Left ventricle myocardium inferior (tissue), 1 donor: ENCODE results near the gene ADAMTS16. TPM values are rescaled to one million over a fixed set of nuclear protein-coding genes. Genes with fewer than 3 reads are reported as not detected.
"Not testable (repeated sequence)": the region's sequence is repeated elsewhere in the genome, so short reads cannot be mapped to it uniquely, and the experiment has no call there.

Source experiments
- DNase-seq: peaks from one replicate; pipeline ENCODE4 v3.0.0-alpha.2; 2020
- H3K27ac ChIP-seq: fragments of 200-600 bp; replicated peaks from 2 replicates; pipeline ENCODE4 v1.8.0; 2021
- H3K27me3 ChIP-seq: fragments of 200-600 bp; 2 replicates; pipeline ENCODE4 v1.8.0; 2021; ENCODE audit warnings: low read depth
- H3K36me3 ChIP-seq: fragments of 200-600 bp; 2 replicates; pipeline ENCODE4 v1.8.0; 2021
- H3K4me1 ChIP-seq: fragments of 200-600 bp; 2 replicates; pipeline ENCODE4 v1.8.0; 2021
- H3K4me3 ChIP-seq: fragments of 200-600 bp; 2 replicates; pipeline ENCODE4 v1.8.0; 2021; ENCODE audit warnings: mild to moderate bottlenecking, moderate library complexity
- H3K9me3 ChIP-seq: fragments of 200-600 bp; replicated peaks from 2 replicates; pipeline ENCODE4 v1.8.0; 2021
- intact Hi-C: fragments of 100-400 bp; cut with micrococcal nuclease; formaldehyde crosslinking; loops from one replicate; pipeline ENCODE4 v1.11.0; 2022
- total RNA-seq: library from RNA; stranded (reverse); fragmentation: NEBNext Ultra II Directional; extraction: Animal tissue kit (Norgen Biotek cat#: 25700); gene quantifications from one replicate; pipeline ENCODE4 v1.2.1, GENCODE V29; 2021
- TF ChIP-seq, protein P1 (sequence below): fragments of 200-600 bp; IDR thresholded peaks from 2 replicates; pipeline ENCODE4 v1.8.0; 2021; ENCODE audit warnings: antibody characterized with exemption, mild to moderate bottlenecking, borderline replicate concordance
- donor health status: DM: no; HTN: yes; CAD: no; lungs with severe emphysema.

The ADAMTS16 gene
- total RNA-seq, 1 donor from 2014 or later: not detected

GRCh38 chr5:5128766-5129165 is 11.4 kb upstream of the ADAMTS16 start:
- no peak for DNase-seq
- Histone ChIP-seq H3K27me3 (peaks cover 26% of the 10 kb centered on the region), H3K4me3 (no peak overlapping the region), H3K36me3 (no peaks in the 10 kb centered on the region), H3K27ac (no peak overlapping the region), H3K9me3 (no peaks in the 10 kb centered on the region), H3K4me1 (no peaks in the 10 kb centered on the region)
- intact Hi-C loops: no loop called here
- TF ChIP-seq, protein P1, sequence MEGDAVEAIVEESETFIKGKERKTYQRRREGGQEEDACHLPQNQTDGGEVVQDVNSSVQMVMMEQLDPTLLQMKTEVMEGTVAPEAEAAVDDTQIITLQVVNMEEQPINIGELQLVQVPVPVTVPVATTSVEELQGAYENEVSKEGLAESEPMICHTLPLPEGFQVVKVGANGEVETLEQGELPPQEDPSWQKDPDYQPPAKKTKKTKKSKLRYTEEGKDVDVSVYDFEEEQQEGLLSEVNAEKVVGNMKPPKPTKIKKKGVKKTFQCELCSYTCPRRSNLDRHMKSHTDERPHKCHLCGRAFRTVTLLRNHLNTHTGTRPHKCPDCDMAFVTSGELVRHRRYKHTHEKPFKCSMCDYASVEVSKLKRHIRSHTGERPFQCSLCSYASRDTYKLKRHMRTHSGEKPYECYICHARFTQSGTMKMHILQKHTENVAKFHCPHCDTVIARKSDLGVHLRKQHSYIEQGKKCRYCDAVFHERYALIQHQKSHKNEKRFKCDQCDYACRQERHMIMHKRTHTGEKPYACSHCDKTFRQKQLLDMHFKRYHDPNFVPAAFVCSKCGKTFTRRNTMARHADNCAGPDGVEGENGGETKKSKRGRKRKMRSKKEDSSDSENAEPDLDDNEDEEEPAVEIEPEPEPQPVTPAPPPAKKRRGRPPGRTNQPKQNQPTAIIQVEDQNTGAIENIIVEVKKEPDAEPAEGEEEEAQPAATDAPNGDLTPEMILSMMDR: no peak

DNA sequence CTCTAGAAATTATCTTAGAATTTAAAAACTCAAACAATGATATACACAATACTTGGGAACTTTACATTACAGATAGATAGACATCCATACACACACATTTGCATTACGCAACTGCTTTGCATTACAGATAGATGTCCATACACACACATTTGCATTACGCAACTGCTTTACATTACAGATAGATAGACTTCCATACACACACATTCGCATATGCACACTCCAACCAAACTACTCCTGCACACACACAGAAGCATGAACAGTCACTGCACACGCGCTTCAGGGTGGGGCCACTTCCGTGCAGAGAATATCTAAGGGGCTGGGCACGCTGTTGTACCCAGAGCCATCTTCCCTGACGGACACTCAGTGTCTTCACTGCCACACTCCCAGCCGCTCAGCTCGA is 7.9 kb upstream of the ADAMTS16 start:
- Histone ChIP-seq H3K4me3 (no peak overlapping the region), H3K36me3 (no peaks in the 10 kb centered on the region), H3K9me3 (no peaks in the 10 kb centered on the region), H3K27ac (no peak overlapping the region), H3K27me3 (peaks cover 12% of the 10 kb centered on the region), H3K4me1 (no peaks in the 10 kb centered on the region)
- no peak for DNase-seq
- TF ChIP-seq, protein P1: no peak
- intact Hi-C loops: no loop called here

DNA sequence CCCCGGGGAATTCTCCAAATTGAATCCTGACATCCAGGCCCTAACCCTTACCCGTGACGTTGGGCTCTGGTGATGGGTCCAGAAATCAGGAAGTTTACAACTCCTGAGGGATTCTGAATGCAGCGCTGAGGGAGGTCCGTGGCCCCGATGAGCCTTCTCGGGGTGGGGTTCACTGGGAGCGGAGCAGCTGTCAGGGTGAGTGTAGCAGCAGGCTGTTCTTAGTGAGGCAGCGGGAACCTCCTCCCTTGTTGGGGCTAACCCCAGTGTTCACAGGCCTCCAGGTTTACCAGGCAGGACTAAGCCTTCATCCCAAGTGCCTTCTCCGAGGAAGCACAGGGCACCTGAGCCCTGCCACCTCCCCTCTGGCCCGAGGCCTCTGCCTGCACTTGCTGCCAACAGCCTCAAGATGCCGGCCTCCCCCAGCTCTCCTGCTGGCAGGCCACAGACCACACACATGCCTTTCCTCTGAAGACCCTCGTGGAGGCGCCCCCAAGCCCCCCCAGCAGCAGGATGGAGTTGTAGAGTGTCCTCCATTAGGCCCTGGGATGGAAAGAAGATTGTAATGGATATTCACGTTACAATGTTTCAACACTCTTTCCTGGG is 7.3 kb upstream of the ADAMTS16 start:
- no peaks in the 10 kb centered on the region for H3K4me1 ChIP-seq
- H3K27me3 ChIP-seq: peaks cover 12% of the 10 kb centered on the region
- H3K27ac ChIP-seq: no peak overlapping the region
- H3K36me3 ChIP-seq: no peaks in the 10 kb centered on the region
- no peaks in the 10 kb centered on the region for H3K9me3 ChIP-seq
- H3K4me3 ChIP-seq: no peak overlapping the region
- TF ChIP-seq, protein P1: no peak
- no peak for DNase-seq
- intact Hi-C loops: no loop called here

GRCh38 chr5:5134107-5134506 is 6.0 kb upstream of the ADAMTS16 start:
- DNase-seq: no peak
- Histone ChIP-seq H3K27me3 (peaks cover 21% of the 10 kb centered on the region), H3K36me3 (no peaks in the 10 kb centered on the region), H3K9me3 (no peaks in the 10 kb centered on the region), H3K4me1 (no peaks in the 10 kb centered on the region), H3K4me3 (no peak overlapping the region), H3K27ac (no peak overlapping the region)
- intact Hi-C loops: no loop called here
- TF ChIP-seq, protein P1: no peak

DNA sequence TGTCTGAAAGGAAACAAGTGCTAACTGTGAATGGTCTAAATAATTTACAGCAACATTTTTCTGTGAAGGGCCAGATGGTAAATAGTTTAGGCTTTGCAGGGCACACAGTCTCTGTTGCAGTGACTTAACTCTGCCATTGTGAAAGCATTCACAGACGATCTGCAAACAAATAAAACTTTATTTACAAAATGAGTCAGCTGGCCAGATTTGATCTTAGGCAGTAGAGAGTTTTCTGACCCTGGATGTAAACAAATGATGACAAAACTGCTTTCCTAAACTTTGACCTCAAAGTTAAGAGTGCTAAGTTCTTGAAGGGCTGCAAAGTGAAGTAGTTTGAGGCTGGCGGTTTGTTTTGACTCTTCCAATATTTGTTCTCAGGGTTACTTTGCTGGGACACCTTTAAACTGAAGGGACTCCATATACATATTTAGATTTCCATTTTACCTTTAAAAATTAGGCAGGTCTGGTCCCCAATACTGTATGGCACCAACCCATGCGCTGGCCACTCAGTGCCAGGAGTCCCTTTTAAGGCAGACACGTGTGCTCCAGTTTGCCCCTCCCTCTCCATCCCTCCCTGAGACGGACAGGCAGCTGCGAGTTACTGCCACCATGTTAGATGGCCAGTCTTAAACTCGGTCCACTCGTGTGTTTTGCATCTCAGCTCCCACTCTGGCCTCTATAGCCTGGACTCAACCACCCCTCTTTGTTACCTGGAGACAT is 4.0 kb upstream of the ADAMTS16 start:
- Histone ChIP-seq H3K4me3 (no peak overlapping the region), H3K27me3 (peaks cover 41% of the 10 kb centered on the region), H3K36me3 (no peaks in the 10 kb centered on the region), H3K27ac (no peak overlapping the region), H3K9me3 (no peaks in the 10 kb centered on the region), H3K4me1 (peaks cover 19% of the 10 kb centered on the region)
- no peak for DNase-seq
- TF ChIP-seq, protein P1: no peak
- intact Hi-C loops: no loop called here

GRCh38 chr5:5137851-5138250 is 2.3 kb upstream of the ADAMTS16 start:
- H3K27ac ChIP-seq, H3K9me3 ChIP-seq, H3K4me3 ChIP-seq, H3K36me3 ChIP-seq, DNase-seq, intact Hi-C loops: not testable (repeated sequence)
- Histone ChIP-seq H3K4me1 (peaks cover 23% of the 10 kb centered on the region), H3K27me3 (peaks cover 56% of the 10 kb centered on the region)
